CD4-positive, alpha-beta T cell (primary cell): ENCODE data around the gene TCP11. TPM values are rescaled to one million over a fixed set of nuclear protein-coding genes. Genes with fewer than 3 reads are reported as not detected.

Experiments used
- ATAC-seq: fragments of 200-7000 bp; cut with Tn5 transposase; one replicate; pipeline ENCODE4 v1.10.0; 2022; ENCODE audit warnings: mild to moderate bottlenecking; ENCODE audit not compliant: poor library complexity
- CTCF ChIA-PET: fragments of 350-600 bp; sonication (Branson Sonifier 250); formaldehyde crosslinking; loops from one replicate; lab custom pipeline; 2021; ENCODE audit warnings: antibody characterized with exemption, inconsistent platforms; lab: Charles Lee
- POLR2A ChIA-PET: fragments of 350-600 bp; sonication (Branson Sonifier 250); formaldehyde crosslinking; loops from one replicate; lab custom pipeline; 2021; ENCODE audit warnings: antibody characterized with exemption, inconsistent platforms; lab: Charles Lee
- DNase-seq, 14 experiments: peaks; one replicate each; pipeline ENCODE4 v3.0.0-alpha.2; 2013 to 2020; ENCODE audit warnings: mixed read lengths in 2 of 14
- H3K27ac ChIP-seq, 2 donors: one replicate each; pipeline versions ENCODE4 v1.5.1 to v1.7.0; 2013; ENCODE audit warnings: low read length in 2 of 2, low read depth in 1 of 2, mild to moderate bottlenecking in 1 of 2
- H3K27me3 ChIP-seq, 2 experiments: 1 replicate in 1 of 2; 2 replicates in 1 of 2; pipeline versions ENCODE4 v1.6.1 to v1.7.0; 2013; ENCODE audit warnings: low read length in 2 of 2, control low read depth in 1 of 2, mild to moderate bottlenecking in 1 of 2, moderate library complexity in 1 of 2; ENCODE audit not compliant: insufficient read depth in 2 of 2, control insufficient read depth in 1 of 2
- H3K36me3 ChIP-seq: one replicate; pipeline ENCODE4 v1.6.1; 2013; ENCODE audit warnings: low read length, control low read depth; ENCODE audit not compliant: insufficient read depth
- H3K4me1 ChIP-seq: one replicate; pipeline ENCODE4 v1.6.1; 2013; ENCODE audit warnings: low read length, control low read depth; ENCODE audit not compliant: insufficient read depth
- H3K4me3 ChIP-seq: one replicate; pipeline ENCODE4 v1.5.1; 2013; ENCODE audit warnings: mild to moderate bottlenecking, low read length, moderate library complexity
- H3K9me3 ChIP-seq, 2 experiments: 1 replicate in 1 of 2; 2 replicates in 1 of 2; pipeline versions ENCODE4 v1.6.1 to v1.7.0; 2013; ENCODE audit warnings: low read length in 2 of 2, mild to moderate bottlenecking in 2 of 2, control low read depth in 1 of 2, moderate library complexity in 1 of 2; ENCODE audit not compliant: control insufficient read depth in 1 of 2, insufficient read depth in 1 of 2
- H3K27ac Mint-ChIP-seq: one replicate; pipeline ENCODE4 v1.8.0; 2020; ENCODE audit warnings: mixed read lengths
- H3K27me3 Mint-ChIP-seq: one replicate; pipeline ENCODE4 v1.8.0; 2021; ENCODE audit warnings: mixed read lengths
- H3K36me3 Mint-ChIP-seq: one replicate; pipeline ENCODE4 v1.8.0; 2021; ENCODE audit warnings: low read depth, mixed read lengths
- H3K4me1 Mint-ChIP-seq: one replicate; pipeline ENCODE4 v1.8.0; 2021; ENCODE audit warnings: low read depth, mixed read lengths
- H3K4me3 Mint-ChIP-seq: one replicate; pipeline ENCODE4 v1.8.0; 2020; ENCODE audit warnings: mild to moderate bottlenecking, mixed read lengths
- H3K9me3 Mint-ChIP-seq: one replicate; pipeline ENCODE4 v1.8.0; 2020; ENCODE audit warnings: mixed read lengths
- CTCF ChIP-seq: fragments of 200-600 bp; IDR thresholded peaks from one replicate; pipeline ENCODE4 v1.8.0; 2022; ENCODE audit warnings: antibody characterized with exemption, mild to moderate bottlenecking
- intact Hi-C, 2 experiments: fragments of 100-400 bp; cut with DNase I in 1 of 2; cut with micrococcal nuclease in 1 of 2; formaldehyde crosslinking; loops; one replicate each; pipeline versions ENCODE4 v1.15.1 to v1.9.0; 2023 to 2025; cut with DNase I, micrococcal nuclease
- total RNA-seq, 174 experiments: library from RNA in 2 of 174; stranded (reverse) in 2 of 174; gene quantifications; one replicate each; pipeline ENCODE4 v1.2.3 and lab custom pipeline; 2021 to 2026

Gene TCP11
- total RNA-seq, 2 experiments from 2014 or later = not detected

DNA sequence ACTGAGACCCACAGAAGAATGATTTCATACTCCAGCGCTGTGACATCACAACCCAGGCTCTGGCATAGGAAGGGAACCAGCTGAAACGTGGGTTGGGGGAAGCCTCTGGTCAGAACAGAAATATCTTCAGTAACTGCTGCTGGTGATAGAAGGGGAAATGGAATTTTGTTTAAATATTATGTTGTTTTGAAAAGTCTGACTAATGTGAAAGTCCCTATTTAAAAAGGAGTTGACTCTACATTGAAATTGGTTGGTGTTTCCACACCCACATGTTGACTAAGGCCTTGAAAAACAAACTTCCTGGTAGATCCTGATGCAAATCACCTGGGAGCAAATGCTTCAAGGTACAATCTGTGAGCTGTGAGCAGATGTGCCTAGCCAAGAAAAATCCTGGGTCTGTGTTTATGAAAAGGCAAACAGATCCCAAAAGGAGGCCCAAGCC is 24.5 kb upstream of the TCP11 start:
- peaks cover 5 to 9% of the 10 kb centered on the region in 2 experiments for H3K27me3 ChIP-seq
- intact Hi-C loops = no loop called here
- H3K4me1 ChIP-seq = no peaks in the 10 kb centered on the region
- Mint-ChIP-seq H3K4me3 (no peak overlapping the region), H3K4me1 (no peaks in the 10 kb centered on the region), H3K27ac (no peak overlapping the region), H3K9me3 (no peaks in the 10 kb centered on the region), H3K36me3 (no peaks in the 10 kb centered on the region), H3K27me3 (peaks cover 31% of the 10 kb centered on the region)
- no peak for TF ChIP-seq CTCF
- peaks cover 0 to 6% of the 10 kb centered on the region in 2 experiments for H3K9me3 ChIP-seq
- ATAC-seq (no peak), DNase-seq (no peak)
- no peak overlapping the region for H3K4me3 ChIP-seq
- ChIA-PET CTCF (no interaction called here), POLR2A (no interaction called here)
- no peaks in the 10 kb centered on the region for H3K36me3 ChIP-seq
- no peak overlapping the region for H3K27ac ChIP-seq

DNA sequence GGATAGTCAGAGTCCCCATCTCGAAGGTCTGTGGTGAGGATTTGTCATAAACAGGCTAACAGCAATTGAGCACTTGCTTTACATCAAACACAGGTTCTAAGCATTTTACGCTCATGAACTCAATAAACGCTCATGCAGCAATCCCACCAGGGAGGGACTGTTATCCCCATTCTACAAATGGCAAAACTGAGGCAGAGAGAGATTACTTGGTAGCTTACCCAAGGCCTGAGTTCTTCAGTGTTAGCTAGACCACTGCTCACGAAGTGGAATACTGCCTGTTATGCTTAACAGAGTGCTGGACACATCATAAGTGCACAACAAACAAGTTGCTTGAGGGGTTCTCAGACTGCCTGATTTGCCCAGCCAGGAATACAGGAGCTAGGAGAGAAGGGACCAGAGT is 23.7 kb upstream of the TCP11 start:
- Histone ChIP-seq H3K27me3 (peaks cover 5 to 9% of the 10 kb centered on the region in 2 experiments), H3K4me3 (no peak overlapping the region), H3K36me3 (no peaks in the 10 kb centered on the region), H3K27ac (no peak overlapping the region), H3K4me1 (no peaks in the 10 kb centered on the region), H3K9me3 (peaks cover 0 to 6% of the 10 kb centered on the region in 2 experiments)
- ChIA-PET POLR2A (no interaction called here), CTCF (no interaction called here)
- H3K9me3 Mint-ChIP-seq = no peaks in the 10 kb centered on the region
- H3K27me3 Mint-ChIP-seq = peaks cover 29% of the 10 kb centered on the region
- no peak overlapping the region for H3K4me3 Mint-ChIP-seq
- no peaks in the 10 kb centered on the region for H3K36me3 Mint-ChIP-seq
- intact Hi-C loops = no loop called here
- no peaks in the 10 kb centered on the region for H3K4me1 Mint-ChIP-seq
- ATAC-seq = no peak
- TF ChIP-seq CTCF = no peak
- H3K27ac Mint-ChIP-seq = no peak overlapping the region
- DNase-seq = no peak

DNA sequence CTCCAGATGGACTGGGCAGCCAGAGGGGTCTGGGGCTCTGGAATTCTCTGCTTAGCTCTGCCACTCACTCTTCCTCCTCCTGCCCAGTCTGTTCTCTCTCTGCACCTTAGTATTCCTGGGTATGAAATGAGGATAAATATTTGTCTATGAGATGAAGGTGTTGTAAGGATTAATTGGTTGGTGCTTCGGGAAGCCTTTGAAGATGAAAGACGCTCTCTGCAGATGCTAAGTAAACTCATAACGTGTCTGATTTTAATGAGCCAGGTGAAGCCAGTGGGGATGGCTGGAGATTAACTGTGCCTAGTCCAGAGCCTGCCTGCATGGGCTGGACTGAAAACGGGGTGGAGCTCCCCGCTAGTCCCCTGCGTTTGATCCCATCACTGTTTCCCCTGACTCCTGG is 23.1 kb upstream of the TCP11 start:
- Mint-ChIP-seq H3K27ac (no peak overlapping the region), H3K36me3 (no peaks in the 10 kb centered on the region), H3K9me3 (no peaks in the 10 kb centered on the region), H3K4me3 (no peak overlapping the region), H3K4me1 (no peaks in the 10 kb centered on the region), H3K27me3 (peaks cover 29% of the 10 kb centered on the region)
- no peaks in the 10 kb centered on the region for H3K4me1 ChIP-seq
- no peak overlapping the region for H3K27ac ChIP-seq
- peaks cover 5 to 9% of the 10 kb centered on the region in 2 experiments for H3K27me3 ChIP-seq
- POLR2A ChIA-PET = no interaction called here
- TF ChIP-seq CTCF = no peak
- CTCF ChIA-PET = no interaction called here
- ATAC-seq = no peak
- DNase-seq = no peak
- H3K4me3 ChIP-seq = no peak overlapping the region
- H3K9me3 ChIP-seq = peaks cover 0 to 1% of the 10 kb centered on the region in 2 experiments
- intact Hi-C loops = no loop called here
- no peaks in the 10 kb centered on the region for H3K36me3 ChIP-seq
